ENCODE measurements around the gene B3GLCT. TPM values are rescaled to one million over a fixed set of nuclear protein-coding genes. Genes with fewer than 3 reads are reported as not detected.

B3GLCT gene
- total RNA-seq, 1 donor from 2014 or later = 11.2 TPM

- Mint-ChIP-seq H3K27me3 (ENCODE audit: low read depth, unreplicated experiment) (no peaks in the 10 kb centered on the region), H3K9me3 (ENCODE audit: unreplicated experiment) (no peaks in the 10 kb centered on the region), H3K4me3 (ENCODE audit: unreplicated experiment) (no peak overlapping the region), H3K36me3 (ENCODE audit: low read depth, unreplicated experiment) (no peaks in the 10 kb centered on the region), H3K27ac (ENCODE audit: unreplicated experiment) (no peak overlapping the region), H3K4me1 (ENCODE audit: low read depth, unreplicated experiment) (peaks cover 4% of the 10 kb centered on the region)
- H4K20me1 ChIP-seq (ENCODE audit: insufficient read depth, low read length) = no peaks in the 10 kb centered on the region
- FAIRE-seq (no peak), DNase-seq (ENCODE audit: low read depth) (no peak)
- TF ChIP-seq CTCF (IDR thresholded peaks at IDR 0.05; ENCODE audit: insufficient read depth, low read depth, low read length) (no peak), EZH2 (IDR thresholded peaks at IDR 0.05; ENCODE audit: insufficient read depth, low read length) (no peak)
- no peaks in the 10 kb centered on the region for H3K36me3 ChIP-seq (ENCODE audit: insufficient read depth, low read length)
- H2AFZ ChIP-seq (ENCODE audit: low read depth, low read length) = no peak overlapping the region
- H3K27ac ChIP-seq (ENCODE audit: low read depth, low read length) = no peak overlapping the region
- no peak overlapping the region for H3K4me2 ChIP-seq (ENCODE audit: low read length)
- no peak overlapping the region for H3K9ac ChIP-seq (ENCODE audit: low read length)
- no peaks in the 10 kb centered on the region for H3K79me2 ChIP-seq (ENCODE audit: insufficient read depth, low read length)
- H3K4me1 ChIP-seq (ENCODE audit: insufficient read depth, low read length) = no peaks in the 10 kb centered on the region
- no peaks in the 10 kb centered on the region for H3K9me3 ChIP-seq (ENCODE audit: insufficient read depth, low read depth, low read length)
- no peaks in the 10 kb centered on the region for H3K27me3 ChIP-seq (ENCODE audit: insufficient read depth, low read length)
- no peak overlapping the region for H3K4me3 ChIP-seq (ENCODE audit: insufficient read depth, low read depth, low read length)
Observed at GRCh38 chr13:31330236-31330635, 130.5 kb downstream of the B3GLCT start.

- H4K20me1 ChIP-seq (ENCODE audit: insufficient read depth, low read length) = no peaks in the 10 kb centered on the region
- no peak overlapping the region for H3K4me3 ChIP-seq (ENCODE audit: insufficient read depth, low read depth, low read length)
- FAIRE-seq = no peak
- H3K27me3 Mint-ChIP-seq (ENCODE audit: low read depth, unreplicated experiment) = no peaks in the 10 kb centered on the region
- no peak overlapping the region for H2AFZ ChIP-seq (ENCODE audit: low read depth, low read length)
- no peak for DNase-seq (ENCODE audit: low read depth)
- no peaks in the 10 kb centered on the region for H3K9me3 ChIP-seq (ENCODE audit: insufficient read depth, low read depth, low read length)
- no peaks in the 10 kb centered on the region for H3K27me3 ChIP-seq (ENCODE audit: insufficient read depth, low read length)
- H3K4me1 ChIP-seq (ENCODE audit: insufficient read depth, low read length) = no peaks in the 10 kb centered on the region
- no peak overlapping the region for H3K27ac ChIP-seq (ENCODE audit: low read depth, low read length)
- no peak overlapping the region for H3K4me3 Mint-ChIP-seq (ENCODE audit: unreplicated experiment)
- no peaks in the 10 kb centered on the region for H3K36me3 Mint-ChIP-seq (ENCODE audit: low read depth, unreplicated experiment)
- no peaks in the 10 kb centered on the region for H3K9me3 Mint-ChIP-seq (ENCODE audit: unreplicated experiment)
- no peak overlapping the region for H3K9ac ChIP-seq (ENCODE audit: low read length)
- H3K4me2 ChIP-seq (ENCODE audit: low read length) = no peak overlapping the region
- H3K4me1 Mint-ChIP-seq (ENCODE audit: low read depth, unreplicated experiment) = peaks cover 4% of the 10 kb centered on the region
- no peak overlapping the region for H3K27ac Mint-ChIP-seq (ENCODE audit: unreplicated experiment)
- H3K79me2 ChIP-seq (ENCODE audit: insufficient read depth, low read length) = no peaks in the 10 kb centered on the region
- no peak for TF ChIP-seq CTCF (IDR thresholded peaks at IDR 0.05; ENCODE audit: insufficient read depth, low read depth, low read length)
- TF ChIP-seq EZH2 (IDR thresholded peaks at IDR 0.05; ENCODE audit: insufficient read depth, low read length) = no peak
- H3K36me3 ChIP-seq (ENCODE audit: insufficient read depth, low read length) = no peaks in the 10 kb centered on the region
Observed at GRCh38 chr13:31331068-31331467, 131.3 kb downstream of the B3GLCT start.

GRCh38 chr13:31334547-31334946, 134.8 kb downstream of the B3GLCT start:
- no peaks in the 10 kb centered on the region for H4K20me1 ChIP-seq (ENCODE audit: insufficient read depth, low read length)
- Mint-ChIP-seq H3K9me3 (ENCODE audit: unreplicated experiment) (peaks cover 24% of the 10 kb centered on the region), H3K27me3 (ENCODE audit: low read depth, unreplicated experiment) (no peaks in the 10 kb centered on the region), H3K36me3 (ENCODE audit: low read depth, unreplicated experiment) (no peaks in the 10 kb centered on the region), H3K4me1 (ENCODE audit: low read depth, unreplicated experiment) (no peaks in the 10 kb centered on the region), H3K27ac (ENCODE audit: unreplicated experiment) (no peak overlapping the region), H3K4me3 (ENCODE audit: unreplicated experiment) (no peak overlapping the region)
- no peaks in the 10 kb centered on the region for H3K9me3 ChIP-seq (ENCODE audit: insufficient read depth, low read depth, low read length)
- no peaks in the 10 kb centered on the region for H3K79me2 ChIP-seq (ENCODE audit: insufficient read depth, low read length)
- no peak overlapping the region for H2AFZ ChIP-seq (ENCODE audit: low read depth, low read length)
- DNase-seq (ENCODE audit: low read depth) = no peak
- H3K4me1 ChIP-seq (ENCODE audit: insufficient read depth, low read length) = no peaks in the 10 kb centered on the region
- FAIRE-seq = no peak
- H3K27me3 ChIP-seq (ENCODE audit: insufficient read depth, low read length) = no peaks in the 10 kb centered on the region
- no peak for TF ChIP-seq EZH2 (IDR thresholded peaks at IDR 0.05; ENCODE audit: insufficient read depth, low read length)
- no peak for TF ChIP-seq CTCF (IDR thresholded peaks at IDR 0.05; ENCODE audit: insufficient read depth, low read depth, low read length)
- no peak overlapping the region for H3K4me3 ChIP-seq (ENCODE audit: insufficient read depth, low read depth, low read length)
- H3K27ac ChIP-seq (ENCODE audit: low read depth, low read length) = no peak overlapping the region
- H3K9ac ChIP-seq (ENCODE audit: low read length) = no peak overlapping the region
- H3K4me2 ChIP-seq (ENCODE audit: low read length) = no peak overlapping the region
- H3K36me3 ChIP-seq (ENCODE audit: insufficient read depth, low read length) = no peaks in the 10 kb centered on the region

Data from astrocyte (in vitro differentiated cells and primary cell).